HUES64 (cell line): Measurements from ENCODE around the gene EMILIN2.
"Not testable (repeated sequence)": the region's sequence is repeated elsewhere in the genome, so short reads cannot be mapped to it uniquely, and the experiment has no call there.

ENCODE experiments used
- H3K27ac ChIP-seq: 2 replicates; pipeline ENCODE4 v1.7.0; 2013; ENCODE audit warnings: low read depth, low read length, inconsistent platforms
- H3K27me3 ChIP-seq: 2 replicates; pipeline ENCODE4 v1.6.1; 2013; ENCODE audit warnings: mild to moderate bottlenecking, low read length; ENCODE audit not compliant: insufficient read depth
- H3K36me3 ChIP-seq: 2 replicates; pipeline ENCODE4 v1.6.1; 2013; ENCODE audit warnings: mild to moderate bottlenecking, low read length; ENCODE audit not compliant: insufficient read depth
- H3K4me1 ChIP-seq: 2 replicates; pipeline ENCODE4 v1.6.1; 2013; ENCODE audit warnings: mild to moderate bottlenecking, low read length, moderate library complexity; ENCODE audit not compliant: insufficient read depth
- H3K4me3 ChIP-seq: 2 replicates; pipeline ENCODE4 v1.5.1; 2013; ENCODE audit warnings: mild to moderate bottlenecking, low read length, moderate library complexity
- H3K9ac ChIP-seq: 2 replicates; pipeline ENCODE4 v1.6.1; 2013; ENCODE audit warnings: mild to moderate bottlenecking, low read depth, low read length
- H3K9me3 ChIP-seq: 2 replicates; pipeline ENCODE4 v1.6.1; 2013; ENCODE audit warnings: low read depth, low read length; ENCODE audit not compliant: insufficient read depth
- WGBS: fragments of 150-250, 120-280 bp; methylation state at CpG from one replicate; pipeline ENCODE4 v1.1.7; 2013; ENCODE audit warnings: missing lambda C conversion rate; 5-methylcytosine and 5-hydroxymethylcytosine counted together

The EMILIN2 gene

GRCh38 chr18:2822213-2822921 is 24.4 kb upstream of the EMILIN2 start:
- no peaks in the 10 kb centered on the region for H3K4me1 ChIP-seq
- no peaks in the 10 kb centered on the region for H3K27me3 ChIP-seq
- H3K27ac ChIP-seq = no peak overlapping the region
- H3K4me3 ChIP-seq = no peak overlapping the region
- 0 out of 2 replicates have a peak, but pooled peaks cover 2% of the 10 kb centered on the region for H3K9me3 ChIP-seq
- no peaks in the 10 kb centered on the region for H3K36me3 ChIP-seq
- 94% methylated on average over 4 of the region's 6 CpGs for WGBS
- no peak overlapping the region for H3K9ac ChIP-seq

GRCh38 chr18:2823202-2823601 is 23.6 kb upstream of the EMILIN2 start:
- WGBS = 83% methylated on average over 1 of the region's 2 CpGs

GRCh38 chr18:2823966-2824365 is 22.8 kb upstream of the EMILIN2 start:
- WGBS = 100% methylated on average over 1 of the region's 2 CpGs
- H3K9me3 ChIP-seq = 0 out of 2 replicates have a peak, but pooled peaks cover 2% of the 10 kb centered on the region

More at GRCh38 chr18:2823202-2823601, 23.6 kb upstream of the EMILIN2 start:
- H3K27me3 ChIP-seq = no peaks in the 10 kb centered on the region
- H3K4me1 ChIP-seq = no peaks in the 10 kb centered on the region
- no peak overlapping the region for H3K27ac ChIP-seq
- H3K4me3 ChIP-seq = no peak overlapping the region
- 0 out of 2 replicates have a peak, but pooled peaks cover 2% of the 10 kb centered on the region for H3K9me3 ChIP-seq
- no peaks in the 10 kb centered on the region for H3K36me3 ChIP-seq
- no peak overlapping the region for H3K9ac ChIP-seq

GRCh38 chr18:2824865-2825264 is 21.9 kb upstream of the EMILIN2 start:
- Histone ChIP-seq H3K36me3 (no peaks in the 10 kb centered on the region), H3K9me3 (0 out of 2 replicates have a peak, but pooled peaks cover 2% of the 10 kb centered on the region), H3K27me3 (no peaks in the 10 kb centered on the region), H3K4me3 (no peak overlapping the region), H3K9ac (no peak overlapping the region), H3K27ac (no peak overlapping the region), H3K4me1 (no peaks in the 10 kb centered on the region)
- WGBS = 96% methylated on average over 5 of the region's 5 CpGs

More at GRCh38 chr18:2823966-2824365, 22.8 kb upstream of the EMILIN2 start:
- Histone ChIP-seq H3K36me3 (no peaks in the 10 kb centered on the region), H3K4me1 (no peaks in the 10 kb centered on the region), H3K27ac (no peak overlapping the region), H3K4me3 (no peak overlapping the region), H3K9ac (no peak overlapping the region), H3K27me3 (no peaks in the 10 kb centered on the region)

GRCh38 chr18:2825613-2826175 is 21.1 kb upstream of the EMILIN2 start:
- WGBS = 92% methylated on average over 3 of the region's 3 CpGs
- Histone ChIP-seq H3K4me1 (no peaks in the 10 kb centered on the region), H3K9ac (no peak overlapping the region)

GRCh38 chr18:2826581-2826980 is 20.2 kb upstream of the EMILIN2 start:
- no peaks in the 10 kb centered on the region for H3K36me3 ChIP-seq
- H3K27ac ChIP-seq = no peak overlapping the region
- H3K27me3 ChIP-seq = no peaks in the 10 kb centered on the region
- 80% methylated on average over 10 of the region's 10 CpGs for WGBS
- H3K9me3 ChIP-seq = 0 out of 2 replicates have a peak, but pooled peaks cover 2% of the 10 kb centered on the region
- no peaks in the 10 kb centered on the region for H3K4me1 ChIP-seq
- no peak overlapping the region for H3K4me3 ChIP-seq
- no peak overlapping the region for H3K9ac ChIP-seq

More at GRCh38 chr18:2825613-2826175, 21.1 kb upstream of the EMILIN2 start:
- no peak overlapping the region for H3K4me3 ChIP-seq
- H3K9me3 ChIP-seq = 0 out of 2 replicates have a peak, but pooled peaks cover 2% of the 10 kb centered on the region
- no peaks in the 10 kb centered on the region for H3K36me3 ChIP-seq
- no peaks in the 10 kb centered on the region for H3K27me3 ChIP-seq
- H3K27ac ChIP-seq = no peak overlapping the region

- no peaks in the 10 kb centered on the region for H3K36me3 ChIP-seq
- no peaks in the 10 kb centered on the region for H3K27me3 ChIP-seq
- no peaks in the 10 kb centered on the region for H3K4me1 ChIP-seq
- 0 out of 2 replicates have a peak, but pooled peaks cover 2% of the 10 kb centered on the region for H3K9me3 ChIP-seq
- no peak overlapping the region for H3K4me3 ChIP-seq
- 85% methylated on average over 5 of the region's 5 CpGs for WGBS
- no peak overlapping the region for H3K27ac ChIP-seq
- no peak overlapping the region for H3K9ac ChIP-seq
Measured at GRCh38 chr18:2827061-2827460, 19.7 kb upstream of the EMILIN2 start.

- H3K27ac ChIP-seq, H3K36me3 ChIP-seq, H3K4me1 ChIP-seq, H3K9ac ChIP-seq, H3K27me3 ChIP-seq, H3K9me3 ChIP-seq, H3K4me3 ChIP-seq: not testable (repeated sequence)
- 95% methylated on average over 3 of the region's 3 CpGs for WGBS
Measured at GRCh38 chr18:2836118-2836517, 10.7 kb upstream of the EMILIN2 start.

GRCh38 chr18:2837290-2837689 is 9.5 kb upstream of the EMILIN2 start:
- not testable (repeated sequence) for H3K36me3 ChIP-seq, H3K27ac ChIP-seq, H3K27me3 ChIP-seq

GRCh38 chr18:2839202-2839601 is 7.6 kb upstream of the EMILIN2 start:
- H3K9me3 ChIP-seq = no peaks in the 10 kb centered on the region
- WGBS = 95% methylated on average over 8 of the region's 8 CpGs
- H3K4me1 ChIP-seq = no peaks in the 10 kb centered on the region
- no peak overlapping the region for H3K9ac ChIP-seq
- H3K36me3 ChIP-seq = no peaks in the 10 kb centered on the region
- no peak overlapping the region for H3K4me3 ChIP-seq
- peaks cover 13% of the 10 kb centered on the region for H3K27me3 ChIP-seq
- no peak overlapping the region for H3K27ac ChIP-seq

More at GRCh38 chr18:2837290-2837689, 9.5 kb upstream of the EMILIN2 start:
- H3K9me3 ChIP-seq, H3K4me1 ChIP-seq, H3K4me3 ChIP-seq, H3K9ac ChIP-seq: not testable (repeated sequence)

- H3K36me3 ChIP-seq = no peaks in the 10 kb centered on the region
- WGBS = 86% methylated on average over 1 of the region's 1 CpG
Measured at GRCh38 chr18:2840521-2840920, 6.3 kb upstream of the EMILIN2 start.

More at GRCh38 chr18:2840521-2840920, 6.3 kb upstream of the EMILIN2 start:
- Histone ChIP-seq H3K27ac (no peak overlapping the region), H3K9ac (no peak overlapping the region), H3K4me1 (peaks cover 8% of the 10 kb centered on the region; the same call in 1 of the 2 replicates), H3K9me3 (no peaks in the 10 kb centered on the region), H3K4me3 (no peak overlapping the region), H3K27me3 (peaks cover 27% of the 10 kb centered on the region)
